K562 (cell line): ENCODE data around the gene TRDMT1. TPM values are rescaled to one million over a fixed set of nuclear protein-coding genes. Genes with fewer than 3 reads are reported as not detected.
A peak's percentile ranks its signal among the peaks of the same experiment; 100 is the strongest.

Experiments
- ARID1B ChIP-seq: fragments of 450-650 bp; IDR thresholded peaks from 2 replicates; pipeline ENCODE4 v1.6.1; 2016; ENCODE audit warnings: antibody characterized with exemption, mild to moderate bottlenecking, inconsistent platforms
- ATF1 ChIP-seq, 2 experiments: fragments of 450-650 bp in 1 of 2; IDR thresholded peaks; 2 replicates each; pipeline ENCODE4 v1.6.1; 2016; ENCODE audit warnings: missing compliant biosample characterization in 1 of 2, missing genetic modification characterization in 1 of 2
- BCL6 ChIP-seq: fragments of 250-450 bp; sonication (Bioruptor Pico); IDR thresholded peaks from 2 replicates; pipeline ENCODE4 v1.4.0; 2020
- CREM ChIP-seq: IDR thresholded peaks from 2 replicates; pipeline ENCODE4 v1.6.1; 2014; ENCODE audit warnings: antibody characterized with exemption, low read depth
- CSDE1 ChIP-seq, 2 experiments: fragments of 450-650 bp; IDR thresholded peaks; 2 replicates each; pipeline ENCODE4 v1.6.1; 2016; ENCODE audit warnings: mild to moderate bottlenecking in 1 of 2
- E4F1 ChIP-seq: fragments of 250-450 bp; sonication (Bioruptor Pico); IDR thresholded peaks from 2 replicates; pipeline ENCODE4 v1.5.0; 2021; ENCODE audit warnings: mild to moderate bottlenecking, borderline replicate concordance
- EP400 ChIP-seq: fragments of 450-650 bp; IDR thresholded peaks from 2 replicates; pipeline ENCODE4 v1.6.1; 2017; ENCODE audit warnings: antibody characterized with exemption, mild to moderate bottlenecking, moderate library complexity
- FOXJ3 ChIP-seq: sonication (generic); formaldehyde crosslinking; IDR thresholded peaks from 2 replicates; pipeline ENCODE4 v1.4.0; 2020; ENCODE audit warnings: mild to moderate bottlenecking, missing genetic modification reagents
- HMGN3 ChIP-seq: IDR thresholded peaks from 2 replicates; pipeline ENCODE4 v1.6.1; 2011; ENCODE audit warnings: borderline replicate concordance, low read depth, mild to moderate bottlenecking, mixed read lengths, low read length; ENCODE audit not compliant: insufficient read length; ENCODE audit errors: extremely low read depth
- ILK ChIP-seq: fragments of 450-650 bp; IDR thresholded peaks from 2 replicates; pipeline ENCODE4 v1.6.1; 2016; ENCODE audit warnings: missing genetic modification characterization, low read depth, mild to moderate bottlenecking, missing compliant biosample characterization, moderate library complexity, borderline replicate concordance
- MAFF ChIP-seq: IDR thresholded peaks from 2 replicates; pipeline ENCODE4 v1.6.1; 2012; ENCODE audit warnings: low read length, improper control_type of control experiment
- MBD2 ChIP-seq: sonication (generic); IDR thresholded peaks from 2 replicates; pipeline ENCODE4 v1.6.1; 2016; ENCODE audit warnings: low read depth, borderline replicate concordance
- MEIS2 ChIP-seq: fragments of 450-650 bp; IDR thresholded peaks from 2 replicates; pipeline ENCODE4 v1.6.1; 2014; ENCODE audit warnings: mild to moderate bottlenecking; ENCODE audit not compliant: partially characterized antibody
- NCOA2 ChIP-seq, 2 experiments: fragments of 450-650 bp; IDR thresholded peaks; 2 replicates each; pipeline ENCODE4 v1.6.1; 2018; ENCODE audit warnings: mild to moderate bottlenecking in 2 of 2, moderate library complexity in 1 of 2; ENCODE audit not compliant: partially characterized antibody in 2 of 2
- NCOA6 ChIP-seq: fragments of 450-650 bp; IDR thresholded peaks from 2 replicates; pipeline ENCODE4 v1.6.1; 2017; ENCODE audit warnings: mild to moderate bottlenecking
- PHB2 ChIP-seq: fragments of 450-650 bp; IDR thresholded peaks from 2 replicates; pipeline ENCODE4 v1.6.1; 2017; ENCODE audit warnings: low read depth
- PHF21A ChIP-seq: fragments of 450-650 bp; IDR thresholded peaks from 2 replicates; pipeline ENCODE4 v1.6.1; 2017; ENCODE audit warnings: low read depth, borderline replicate concordance
- PKNOX1 ChIP-seq: fragments of 450-650 bp; IDR thresholded peaks from 2 replicates; pipeline ENCODE4 v1.6.1; 2016
- POLR2AphosphoS2 ChIP-seq: IDR thresholded peaks from 2 replicates; pipeline ENCODE4 v1.6.1; 2012; ENCODE audit warnings: low read length, improper control_type of control experiment
- POLR2B ChIP-seq: fragments of 450-650 bp; IDR thresholded peaks from 2 replicates; pipeline ENCODE4 v1.6.1; 2018; ENCODE audit warnings: low read depth; ENCODE audit not compliant: partially characterized antibody
- RFX5 ChIP-seq: IDR thresholded peaks from 2 replicates; pipeline ENCODE4 v1.6.1; 2011; ENCODE audit warnings: low read depth, mild to moderate bottlenecking, improper control_type of control experiment, low read length
- SMAD3 ChIP-seq: fragments of 450-650 bp; formaldehyde crosslinking; conservative IDR thresholded peaks from 2 replicates; pipeline ENCODE4 v1.4.0; 2020; ENCODE audit warnings: mild to moderate bottlenecking
- SUPT5H ChIP-seq: fragments of 450-650 bp; IDR thresholded peaks from 2 replicates; pipeline ENCODE4 v1.6.1; 2016
- TBP ChIP-seq: optimal IDR thresholded peaks from 2 replicates; pipeline ENCODE3; 2011; ENCODE audit warnings: low read depth, low read length, improper control_type of control experiment
- ZBTB8A ChIP-seq: fragments of 450-650 bp; IDR thresholded peaks from 2 replicates; pipeline ENCODE4 v1.6.1; 2018; ENCODE audit warnings: mild to moderate bottlenecking, moderate library complexity; ENCODE audit not compliant: partially characterized antibody
- ZFP1 ChIP-seq: fragments of 450-650 bp; formaldehyde crosslinking; IDR thresholded peaks from 2 replicates; pipeline ENCODE4 v1.4.0; 2020; ENCODE audit warnings: mild to moderate bottlenecking, mixed read lengths
- ZNF124 ChIP-seq: sonication (generic); formaldehyde crosslinking; IDR thresholded peaks from 2 replicates; pipeline ENCODE4 v1.8.1; 2022; ENCODE audit warnings: missing genetic modification reagents
- ZNF253 ChIP-seq: fragments of 250-450 bp; sonication (Bioruptor Pico); conservative IDR thresholded peaks from 2 replicates; pipeline ENCODE4 v1.6.1; 2021; ENCODE audit warnings: mild to moderate bottlenecking
- ZNF316 ChIP-seq: fragments of 450-650 bp; IDR thresholded peaks from 2 replicates; pipeline ENCODE4 v1.6.1; 2016
- ZNF431 ChIP-seq: sonication (generic); formaldehyde crosslinking; IDR thresholded peaks from 2 replicates; pipeline ENCODE4 v1.8.0; 2022; ENCODE audit warnings: mild to moderate bottlenecking, missing genetic modification reagents
- ZNF77 ChIP-seq: fragments of 250-450 bp; sonication (Bioruptor Pico); IDR thresholded peaks from 2 replicates; pipeline ENCODE4 v1.5.0; 2020
- polyA plus RNA-seq, 8 experiments: library from polyadenylated mRNA; depleted of rRNA in 4 of 8; stranded (reverse) in 5 of 8; unstranded in 3 of 8; fragments of >200 nt; fragmentation: Nextera tagmentation in 2 of 8; fragmentation: Illumina TruSeq in 1 of 8; extraction: Ambion mirVana in 2 of 8; extraction: Trizol in 1 of 8; gene quantifications; 2 replicates each; pipeline versions ENCODE4 v1.2.1 to v1.2.3, GENCODE V29; 2011 to 2014; ENCODE audit warnings: inconsistent platforms in 1 of 8, missing spikeins in 1 of 8
- total RNA-seq, 7 experiments: library from RNA; depleted of rRNA in 6 of 7; stranded (reverse); fragments of >200 nt in 6 of 7; fragmentation: Illumina TruSeq in 2 of 7; extraction: Trizol in 2 of 7; gene quantifications; 2 replicates each; pipeline versions ENCODE4 v1.2.1 to v1.2.3, GENCODE V29; 2011 to 2021; ENCODE audit warnings: low replicate concordance in 1 of 7

TRDMT1 gene
- total and polyA plus RNA-seq, 9 of the 15 experiments (the other 6 are each of a cell fraction or from before 2014, with no cell fraction given), result 5.4 to 12.6 (median 9.3) TPM

GRCh38 chr10:17232276-17232960 is 30.9 kb upstream of the TRDMT1 start (continued):
- TF ChIP-seq NCOA6 (no peak), E4F1 (no peak), MBD2 (no peak), PHF21A (no peak), ARID1B (no peak), CREM (no peak), ATF1 (CRISPR knock-in tag; IDR thresholded peaks at IDR 0.05) (no peak), ATF1 (tag; IDR thresholded peaks at IDR 0.05) (no peak), ZNF124 (CRISPR knock-in tag) (no peak), NCOA2 (IDR thresholded peaks at IDR 0.05; ENCODE audit: partially characterized antibody in 2 of 2) (no peak), PKNOX1 (no peak), PHB2 (no peak), SMAD3 (CRISPR knock-in tag) (no peak), MAFF (peak; percentile 89), RFX5 (no peak), ILK (no peak), SUPT5H (peak; percentile 4; the same call in 1 of the 2 replicates), CSDE1 (IDR thresholded peaks at IDR 0.05) (no peak), HMGN3 (no peak), POLR2AphosphoS2 (peak; percentile 22; the same call in 1 of the 2 replicates), TBP (no peak), ZFP1 (CRISPR knock-in tag) (no peak), ZNF253 (CRISPR knock-in tag) (no peak), ZNF431 (CRISPR knock-in tag) (no peak), ZBTB8A (no peak), FOXJ3 (no peak), ZNF77 (CRISPR knock-in tag) (no peak), MEIS2 (no peak), ZNF316 (peak; percentile 96), POLR2B (no peak), BCL6 (CRISPR knock-in tag) (no peak), EP400 (no peak)
